SK-N-SH treated with all-trans-retinoic acid at 6 μM for 48 hours (cell line): Measurements from ENCODE around the gene OXLD1.

ENCODE experiments used
- BACH2 ChIP-seq: fragments of 250-450 bp; sonication (Bioruptor Pico); IDR thresholded peaks from 2 replicates; pipeline ENCODE4 v1.9.0; 2021; ENCODE audit warnings: mild to moderate bottlenecking, borderline replicate concordance
- CSDC2 ChIP-seq: fragments of 250-450 bp; sonication (Bioruptor Pico); IDR thresholded peaks from 2 replicates; pipeline ENCODE4 v1.5.0; 2020; ENCODE audit warnings: mild to moderate bottlenecking, moderate library complexity
- OSR1 ChIP-seq: fragments of 250-450 bp; sonication (Bioruptor Pico); IDR thresholded peaks from 2 replicates; pipeline ENCODE4 v1.8.0; 2022; ENCODE audit warnings: moderate library complexity, mild to moderate bottlenecking, inconsistent platforms
- POU6F1 ChIP-seq: fragments of 250-450 bp; sonication (Bioruptor Pico); IDR thresholded peaks from 2 replicates; pipeline ENCODE4 v1.8.0; 2021; ENCODE audit warnings: low read depth, mild to moderate bottlenecking, moderate library complexity, borderline replicate concordance
- TOX ChIP-seq: fragments of 250-450 bp; sonication (Bioruptor Pico); IDR thresholded peaks from 2 replicates; pipeline ENCODE4 v1.8.0; 2021; ENCODE audit warnings: mild to moderate bottlenecking, moderate library complexity, borderline replicate concordance

- TF ChIP-seq TOX (CRISPR knock-in tag) (no peak), POU6F1 (no peak), CSDC2 (CRISPR knock-in tag) (no peak), OSR1 (CRISPR knock-in tag) (no peak), BACH2 (CRISPR knock-in tag) (no peak)
These were observed 17.4 kb upstream of the OXLD1 start, which contains the start of the genes ARL16 and HGS for GRCh38 chr17:81683584-81684441.
